ENCODE data around the gene SLC9A5. TPM values are rescaled to one million over a fixed set of nuclear protein-coding genes. Genes with fewer than 3 reads are reported as not detected.

The SLC9A5 gene
- total and polyA plus RNA-seq, 4 donors: 0.05 to 0.25 (median 0.09) TPM; not detected in 1

DNA sequence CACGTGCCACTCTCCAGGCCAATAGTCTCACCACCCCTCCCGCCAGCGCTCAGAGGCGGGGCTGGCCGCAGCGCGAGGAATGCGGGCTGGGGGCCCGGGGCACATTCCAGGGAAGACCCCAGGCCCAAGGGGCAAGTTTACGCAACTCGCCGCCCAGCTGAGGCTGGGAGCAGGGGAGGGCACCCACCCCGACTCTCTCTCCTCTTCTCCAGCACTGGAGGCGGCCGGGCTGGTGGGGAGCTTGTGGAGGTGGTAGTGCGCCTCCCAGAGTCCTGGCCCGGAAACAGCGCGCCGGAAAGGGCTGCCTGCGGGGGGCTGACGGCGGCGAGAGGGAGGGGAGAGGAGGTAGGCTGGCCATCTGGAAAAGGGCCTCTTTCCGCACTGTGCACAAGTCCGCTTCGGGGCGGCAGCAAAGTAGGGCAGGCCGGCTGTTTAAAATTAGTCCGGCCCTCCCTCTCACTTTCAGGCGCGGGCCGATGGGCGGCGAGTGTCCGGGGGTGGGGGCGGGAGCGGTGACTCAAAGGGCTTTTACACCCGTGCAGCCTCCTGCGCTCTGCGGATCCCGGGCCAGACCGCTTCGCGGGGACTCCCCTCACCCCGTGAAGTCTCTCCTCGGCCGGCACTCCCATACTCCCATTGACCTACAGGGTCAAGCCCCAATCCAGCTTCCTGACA lies 2.6 kb upstream of the SLC9A5 start (continued):
- no peak for TF ChIP-seq FOXA2 (IDR thresholded peaks at IDR 0.05)

DNA sequence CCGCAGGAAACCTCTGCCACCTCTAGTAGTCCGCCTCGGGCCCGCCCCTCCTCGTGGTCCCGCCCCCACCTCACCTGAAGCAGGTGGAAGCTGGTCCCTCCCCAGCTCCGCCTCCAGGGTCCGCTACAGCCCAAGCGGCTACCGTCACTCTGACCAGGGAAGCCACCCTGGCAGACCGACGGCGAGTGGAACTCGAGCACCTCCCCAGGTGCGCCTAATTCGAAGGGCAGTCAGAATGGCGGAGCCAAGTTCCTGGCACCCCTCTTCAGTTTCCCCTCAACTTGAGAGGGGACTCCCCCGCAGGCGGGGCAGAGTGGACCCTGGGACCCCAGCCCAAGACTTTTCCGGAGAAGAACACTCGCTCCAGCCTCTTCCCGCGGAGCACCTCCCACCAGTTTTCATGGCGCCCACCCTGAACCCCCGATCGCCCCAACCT lies 2.0 kb upstream of the SLC9A5 start:
- no peak for TF ChIP-seq HNF4G (IDR thresholded peaks at IDR 0.05)
- TF ChIP-seq, protein P1, sequence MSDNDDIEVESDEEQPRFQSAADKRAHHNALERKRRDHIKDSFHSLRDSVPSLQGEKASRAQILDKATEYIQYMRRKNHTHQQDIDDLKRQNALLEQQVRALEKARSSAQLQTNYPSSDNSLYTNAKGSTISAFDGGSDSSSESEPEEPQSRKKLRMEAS (IDR thresholded peaks at IDR 0.05): no peak
- TF ChIP-seq YY1 (IDR thresholded peaks at IDR 0.05): no peak
- no peak for TF ChIP-seq JUND (IDR thresholded peaks at IDR 0.05)
- no peak for TF ChIP-seq FOXA2 (IDR thresholded peaks at IDR 0.05)
- TF ChIP-seq FOXA1 (IDR thresholded peaks at IDR 0.05): no peak
- TF ChIP-seq TAF1 (conservative IDR thresholded peaks at IDR 0.05): no peak
- no peak for TF ChIP-seq SP1 (IDR thresholded peaks at IDR 0.05)
- no peak for TF ChIP-seq EGR1 (IDR thresholded peaks at IDR 0.05; ENCODE audit: low read depth in 2 of 2)
- no peak for TF ChIP-seq GABPA (IDR thresholded peaks at IDR 0.05 in 1 of 2, conservative IDR thresholded peaks at IDR 0.05 in 1 of 2)
- TF ChIP-seq RAD21 (IDR thresholded peaks at IDR 0.05): no peak
- TF ChIP-seq, protein P2, sequence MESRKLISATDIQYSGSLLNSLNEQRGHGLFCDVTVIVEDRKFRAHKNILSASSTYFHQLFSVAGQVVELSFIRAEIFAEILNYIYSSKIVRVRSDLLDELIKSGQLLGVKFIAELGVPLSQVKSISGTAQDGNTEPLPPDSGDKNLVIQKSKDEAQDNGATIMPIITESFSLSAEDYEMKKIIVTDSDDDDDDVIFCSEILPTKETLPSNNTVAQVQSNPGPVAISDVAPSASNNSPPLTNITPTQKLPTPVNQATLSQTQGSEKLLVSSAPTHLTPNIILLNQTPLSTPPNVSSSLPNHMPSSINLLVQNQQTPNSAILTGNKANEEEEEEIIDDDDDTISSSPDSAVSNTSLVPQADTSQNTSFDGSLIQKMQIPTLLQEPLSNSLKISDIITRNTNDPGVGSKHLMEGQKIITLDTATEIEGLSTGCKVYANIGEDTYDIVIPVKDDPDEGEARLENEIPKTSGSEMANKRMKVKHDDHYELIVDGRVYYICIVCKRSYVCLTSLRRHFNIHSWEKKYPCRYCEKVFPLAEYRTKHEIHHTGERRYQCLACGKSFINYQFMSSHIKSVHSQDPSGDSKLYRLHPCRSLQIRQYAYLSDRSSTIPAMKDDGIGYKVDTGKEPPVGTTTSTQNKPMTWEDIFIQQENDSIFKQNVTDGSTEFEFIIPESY (IDR thresholded peaks at IDR 0.05): no peak
- no peak for TF ChIP-seq RXRA (IDR thresholded peaks at IDR 0.05)
- TF ChIP-seq, protein P3, sequence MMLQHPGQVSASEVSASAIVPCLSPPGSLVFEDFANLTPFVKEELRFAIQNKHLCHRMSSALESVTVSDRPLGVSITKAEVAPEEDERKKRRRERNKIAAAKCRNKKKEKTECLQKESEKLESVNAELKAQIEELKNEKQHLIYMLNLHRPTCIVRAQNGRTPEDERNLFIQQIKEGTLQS (IDR thresholded peaks at IDR 0.05): no peak
- TF ChIP-seq, protein P4, sequence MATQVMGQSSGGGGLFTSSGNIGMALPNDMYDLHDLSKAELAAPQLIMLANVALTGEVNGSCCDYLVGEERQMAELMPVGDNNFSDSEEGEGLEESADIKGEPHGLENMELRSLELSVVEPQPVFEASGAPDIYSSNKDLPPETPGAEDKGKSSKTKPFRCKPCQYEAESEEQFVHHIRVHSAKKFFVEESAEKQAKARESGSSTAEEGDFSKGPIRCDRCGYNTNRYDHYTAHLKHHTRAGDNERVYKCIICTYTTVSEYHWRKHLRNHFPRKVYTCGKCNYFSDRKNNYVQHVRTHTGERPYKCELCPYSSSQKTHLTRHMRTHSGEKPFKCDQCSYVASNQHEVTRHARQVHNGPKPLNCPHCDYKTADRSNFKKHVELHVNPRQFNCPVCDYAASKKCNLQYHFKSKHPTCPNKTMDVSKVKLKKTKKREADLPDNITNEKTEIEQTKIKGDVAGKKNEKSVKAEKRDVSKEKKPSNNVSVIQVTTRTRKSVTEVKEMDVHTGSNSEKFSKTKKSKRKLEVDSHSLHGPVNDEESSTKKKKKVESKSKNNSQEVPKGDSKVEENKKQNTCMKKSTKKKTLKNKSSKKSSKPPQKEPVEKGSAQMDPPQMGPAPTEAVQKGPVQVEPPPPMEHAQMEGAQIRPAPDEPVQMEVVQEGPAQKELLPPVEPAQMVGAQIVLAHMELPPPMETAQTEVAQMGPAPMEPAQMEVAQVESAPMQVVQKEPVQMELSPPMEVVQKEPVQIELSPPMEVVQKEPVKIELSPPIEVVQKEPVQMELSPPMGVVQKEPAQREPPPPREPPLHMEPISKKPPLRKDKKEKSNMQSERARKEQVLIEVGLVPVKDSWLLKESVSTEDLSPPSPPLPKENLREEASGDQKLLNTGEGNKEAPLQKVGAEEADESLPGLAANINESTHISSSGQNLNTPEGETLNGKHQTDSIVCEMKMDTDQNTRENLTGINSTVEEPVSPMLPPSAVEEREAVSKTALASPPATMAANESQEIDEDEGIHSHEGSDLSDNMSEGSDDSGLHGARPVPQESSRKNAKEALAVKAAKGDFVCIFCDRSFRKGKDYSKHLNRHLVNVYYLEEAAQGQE (IDR thresholded peaks at IDR 0.05): no peak
- TF ChIP-seq, protein P5, sequence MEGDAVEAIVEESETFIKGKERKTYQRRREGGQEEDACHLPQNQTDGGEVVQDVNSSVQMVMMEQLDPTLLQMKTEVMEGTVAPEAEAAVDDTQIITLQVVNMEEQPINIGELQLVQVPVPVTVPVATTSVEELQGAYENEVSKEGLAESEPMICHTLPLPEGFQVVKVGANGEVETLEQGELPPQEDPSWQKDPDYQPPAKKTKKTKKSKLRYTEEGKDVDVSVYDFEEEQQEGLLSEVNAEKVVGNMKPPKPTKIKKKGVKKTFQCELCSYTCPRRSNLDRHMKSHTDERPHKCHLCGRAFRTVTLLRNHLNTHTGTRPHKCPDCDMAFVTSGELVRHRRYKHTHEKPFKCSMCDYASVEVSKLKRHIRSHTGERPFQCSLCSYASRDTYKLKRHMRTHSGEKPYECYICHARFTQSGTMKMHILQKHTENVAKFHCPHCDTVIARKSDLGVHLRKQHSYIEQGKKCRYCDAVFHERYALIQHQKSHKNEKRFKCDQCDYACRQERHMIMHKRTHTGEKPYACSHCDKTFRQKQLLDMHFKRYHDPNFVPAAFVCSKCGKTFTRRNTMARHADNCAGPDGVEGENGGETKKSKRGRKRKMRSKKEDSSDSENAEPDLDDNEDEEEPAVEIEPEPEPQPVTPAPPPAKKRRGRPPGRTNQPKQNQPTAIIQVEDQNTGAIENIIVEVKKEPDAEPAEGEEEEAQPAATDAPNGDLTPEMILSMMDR (IDR thresholded peaks at IDR 0.05; ENCODE audit: low read depth, low read length, missing input control): no peak
- no peak for TF ChIP-seq HNF4A (conservative IDR thresholded peaks at IDR 0.05)
- TF ChIP-seq NR2F2 (IDR thresholded peaks at IDR 0.05): no peak
- Histone ChIP-seq H3K4me3 (ENCODE audit: low read depth in 1 of 3, low read length in 3 of 3) (peak overlapping the region; percentile 57 to 62 (median 59)), H3K36me3 (ENCODE audit: control insufficient read depth in 4 of 4, insufficient read depth in 3 of 4, low read depth in 1 of 4, low read length in 3 of 4) (no peaks in the 10 kb centered on the region), H3K9ac (ENCODE audit: low read depth in 1 of 2, low read length in 2 of 2) (peak overlapping the region; percentile 45 to 66), H3K4me1 (ENCODE audit: control insufficient read depth in 4 of 4, insufficient read depth in 4 of 4, low read length in 3 of 4) (peaks cover 17 to 49% (median 33%) of the 10 kb centered on the region in 4 donors), H3K9me3 (ENCODE audit: control insufficient read depth in 4 of 4, low read length in 3 of 4) (no peaks in the 10 kb centered on the region), H3K27me3 (ENCODE audit: control insufficient read depth in 4 of 4, insufficient read depth in 4 of 4, low read length in 3 of 4) (peaks cover 0 to 13% (median 1%) of the 10 kb centered on the region in 4 donors), H3K27ac (ENCODE audit: low read depth in 1 of 2, low read length in 2 of 2) (peak overlapping the region; percentile 85 to 88)
- peak; percentile 62 for DNase-seq (ENCODE audit: low spot score)
- 2% methylated on average over 26 of the region's 26 CpGs for WGBS
